BLaER1 (cell line): ENCODE data around the gene EXOSC7.

Source experiments
- H3K27ac ChIP-seq: shearing (Covaris generic); formaldehyde crosslinking; 2 replicates; pipeline ENCODE4 v1.8.1; 2022
- H3K27me3 ChIP-seq: shearing (Covaris generic); formaldehyde crosslinking; 2 replicates; pipeline ENCODE4 v1.8.1; 2022
- H3K36me3 ChIP-seq: shearing (Covaris generic); formaldehyde crosslinking; 2 replicates; pipeline ENCODE4 v1.8.1; 2022
- H3K4me1 ChIP-seq: shearing (Covaris generic); formaldehyde crosslinking; 2 replicates; pipeline ENCODE4 v1.8.1; 2022
- H3K4me2 ChIP-seq: shearing (Covaris generic); formaldehyde crosslinking; 2 replicates; pipeline ENCODE4 v1.8.1; 2022
- H3K4me3 ChIP-seq: shearing (Covaris generic); formaldehyde crosslinking; 2 replicates; pipeline ENCODE4 v1.8.1; 2022
- H3K9ac ChIP-seq: shearing (Covaris generic); formaldehyde crosslinking; 2 replicates; pipeline ENCODE4 v1.8.1; 2022
- H3K9me3 ChIP-seq: shearing (Covaris generic); formaldehyde crosslinking; 2 replicates; pipeline ENCODE4 v1.8.1; 2022
- H4K20me1 ChIP-seq: shearing (Covaris generic); formaldehyde crosslinking; 2 replicates; pipeline ENCODE4 v1.8.1; 2022
- Cebpa-rat ChIP-seq: shearing (Covaris generic); IDR thresholded peaks from 2 replicates; pipeline ENCODE4 v1.8.1; 2022

EXOSC7 gene

DNA sequence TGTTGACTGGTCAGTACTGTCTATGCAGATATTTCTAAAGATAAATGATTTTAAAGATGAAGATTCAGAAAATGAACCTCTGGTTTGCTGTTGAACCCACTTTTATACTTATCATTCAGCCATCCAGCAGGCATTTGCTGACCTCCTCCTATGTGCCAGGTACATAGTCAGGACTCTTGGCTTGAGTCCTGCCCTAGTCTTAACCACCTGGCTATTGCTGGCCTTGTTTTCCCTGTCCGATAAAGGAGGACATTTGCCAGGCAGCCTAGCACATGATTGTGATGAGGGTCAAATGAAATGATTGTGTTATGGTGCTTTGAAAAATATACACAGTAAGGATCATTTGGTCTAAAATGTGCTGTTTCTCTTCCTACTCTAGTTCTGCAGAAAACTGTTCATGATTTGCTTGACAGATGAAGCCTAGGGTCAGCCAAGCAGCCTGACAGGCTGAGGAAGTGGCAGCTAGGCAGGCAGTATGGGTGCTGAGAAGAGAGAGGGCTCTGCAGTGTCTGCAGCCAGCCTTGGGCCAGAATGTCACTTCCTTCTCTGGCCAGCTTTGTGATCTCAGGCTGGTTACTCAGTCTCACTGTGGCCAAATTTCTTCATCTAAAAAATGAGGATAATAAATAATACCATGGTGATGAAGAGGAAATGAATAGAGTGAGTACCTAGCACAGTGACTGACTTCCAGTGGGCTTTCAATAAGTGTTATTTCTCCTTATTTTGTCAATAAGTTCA is 13.8 kb downstream of the EXOSC7 start:
- H4K20me1 ChIP-seq, result peaks cover 75% of the 10 kb centered on the region
- H3K4me2 ChIP-seq, result no peak overlapping the region
- peaks cover 75% of the 10 kb centered on the region for H3K36me3 ChIP-seq
- no peak overlapping the region for H3K27ac ChIP-seq
- H3K9ac ChIP-seq, result no peak overlapping the region
- TF ChIP-seq Cebpa-rat, result no peak
- H3K27me3 ChIP-seq, result no peaks in the 10 kb centered on the region
- H3K4me1 ChIP-seq, result no peaks in the 10 kb centered on the region
- no peaks in the 10 kb centered on the region for H3K9me3 ChIP-seq
- H3K4me3 ChIP-seq, result no peak overlapping the region

DNA sequence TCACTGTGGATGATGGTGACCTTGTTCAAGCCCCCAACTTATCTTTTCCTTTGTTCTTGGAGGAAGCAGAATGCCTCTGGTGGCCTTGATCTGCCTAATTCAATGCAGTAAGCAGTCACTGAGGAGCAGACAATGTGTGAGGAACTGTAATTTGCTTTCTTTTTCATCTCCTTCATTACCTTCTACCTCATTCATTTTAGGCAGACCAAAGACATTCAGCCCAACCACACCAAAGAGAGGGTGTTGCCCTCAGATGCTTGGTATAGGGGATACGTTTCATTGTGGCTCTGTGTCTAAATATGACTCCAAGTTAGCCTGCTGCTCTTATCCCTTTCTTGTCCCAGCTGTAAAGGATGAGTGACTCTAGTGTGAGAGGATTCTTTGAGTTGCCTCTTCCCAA is 15.3 kb downstream of the EXOSC7 start:
- H3K9ac ChIP-seq, result no peak overlapping the region
- no peak for TF ChIP-seq Cebpa-rat
- peaks cover 76% of the 10 kb centered on the region for H4K20me1 ChIP-seq
- no peaks in the 10 kb centered on the region for H3K4me1 ChIP-seq
- H3K27me3 ChIP-seq, result no peaks in the 10 kb centered on the region
- no peak overlapping the region for H3K27ac ChIP-seq
- H3K9me3 ChIP-seq, result no peaks in the 10 kb centered on the region
- H3K36me3 ChIP-seq, result peaks cover 77% of the 10 kb centered on the region
- H3K4me2 ChIP-seq, result no peak overlapping the region
- no peak overlapping the region for H3K4me3 ChIP-seq

DNA sequence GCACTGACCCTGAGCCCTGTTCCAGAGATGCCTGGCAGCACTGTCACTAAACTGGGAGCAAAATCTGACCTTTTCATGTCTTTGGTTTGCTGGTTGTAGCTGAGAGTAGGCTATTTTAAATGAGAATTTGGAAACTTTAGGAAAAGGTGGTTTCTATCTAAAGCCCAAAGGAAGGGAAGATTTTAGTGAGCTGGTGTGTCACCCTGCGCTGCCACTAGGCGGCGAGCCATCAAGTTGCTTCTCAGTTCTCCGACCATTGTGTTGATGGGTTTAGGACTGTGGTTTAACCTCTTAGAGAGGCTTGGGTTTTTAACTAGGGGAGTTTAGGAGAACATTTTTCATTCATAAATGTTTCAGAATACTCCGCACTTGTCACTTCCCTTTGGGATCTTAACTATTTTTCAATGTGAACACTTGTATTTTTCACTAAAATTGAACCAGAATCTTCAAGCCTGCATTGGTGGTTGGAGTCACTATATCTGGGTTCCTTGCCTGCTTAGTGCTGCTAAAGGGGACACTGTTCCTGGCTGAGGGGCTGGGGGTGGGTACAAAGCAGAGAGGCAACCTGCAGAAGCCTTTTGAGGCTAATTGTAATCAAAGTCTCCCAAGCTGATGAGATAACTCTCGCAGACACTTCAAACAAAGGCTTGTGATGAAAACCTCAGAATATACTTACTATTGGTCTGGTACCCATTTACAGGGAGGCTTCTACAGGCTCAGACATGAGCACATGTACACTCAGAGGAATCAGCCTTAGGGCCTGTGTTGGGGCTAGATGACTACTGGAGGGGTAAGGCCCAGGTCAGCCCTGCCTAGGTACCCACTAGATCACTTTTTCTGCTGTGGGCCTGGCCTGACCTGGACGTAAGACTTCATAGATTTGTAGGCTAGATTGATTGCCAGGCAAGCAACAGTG is 16.8 kb downstream of the EXOSC7 start:
- Histone ChIP-seq H3K4me2 (no peak overlapping the region), H3K36me3 (peaks cover 87% of the 10 kb centered on the region), H3K9me3 (no peaks in the 10 kb centered on the region), H3K27ac (no peak overlapping the region), H3K27me3 (no peaks in the 10 kb centered on the region), H4K20me1 (peaks cover 62% of the 10 kb centered on the region), H3K4me1 (no peaks in the 10 kb centered on the region), H3K4me3 (no peak overlapping the region), H3K9ac (no peak overlapping the region)
- no peak for TF ChIP-seq Cebpa-rat

DNA sequence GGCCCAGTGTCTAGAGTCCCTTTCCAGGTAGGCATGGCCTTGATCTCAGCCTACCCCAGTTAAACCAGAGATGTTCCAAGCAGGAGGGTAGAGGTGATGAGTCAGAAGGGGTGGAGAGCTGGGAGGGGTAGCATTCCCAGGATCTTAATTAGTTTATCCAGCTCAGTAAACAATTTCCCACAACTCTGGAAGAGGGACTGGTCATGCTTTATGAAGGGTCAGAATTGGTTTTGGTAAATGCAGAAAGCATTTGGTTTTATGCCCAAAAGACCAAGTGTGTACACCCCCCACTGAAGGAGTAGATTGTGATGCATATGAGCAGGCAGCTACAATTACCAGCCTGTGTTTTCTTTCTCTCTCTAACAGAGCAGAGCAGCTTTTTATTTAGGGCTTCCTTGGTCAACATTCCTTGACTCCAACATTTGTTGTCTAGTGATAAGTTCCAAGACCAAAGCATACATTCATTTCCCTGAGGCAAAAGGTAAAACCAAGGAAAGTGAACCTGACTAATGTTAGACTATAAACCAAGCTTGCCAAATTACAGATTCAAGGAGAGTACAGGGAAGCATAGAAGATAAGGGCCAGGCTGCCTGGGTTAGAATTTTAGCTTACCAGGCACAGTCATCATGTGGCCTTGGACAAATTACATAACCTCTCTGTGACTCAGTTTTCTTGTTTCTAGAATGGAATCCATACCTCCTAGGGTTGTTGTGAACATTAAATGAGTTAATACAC is 17.6 kb downstream of the EXOSC7 start:
- Histone ChIP-seq H3K9ac (no peak overlapping the region), H3K27ac (no peak overlapping the region), H3K4me1 (no peaks in the 10 kb centered on the region), H3K4me2 (no peak overlapping the region), H4K20me1 (peaks cover 54% of the 10 kb centered on the region), H3K4me3 (no peak overlapping the region), H3K9me3 (no peaks in the 10 kb centered on the region), H3K36me3 (peaks cover 96% of the 10 kb centered on the region), H3K27me3 (no peaks in the 10 kb centered on the region)
- no peak for TF ChIP-seq Cebpa-rat

DNA sequence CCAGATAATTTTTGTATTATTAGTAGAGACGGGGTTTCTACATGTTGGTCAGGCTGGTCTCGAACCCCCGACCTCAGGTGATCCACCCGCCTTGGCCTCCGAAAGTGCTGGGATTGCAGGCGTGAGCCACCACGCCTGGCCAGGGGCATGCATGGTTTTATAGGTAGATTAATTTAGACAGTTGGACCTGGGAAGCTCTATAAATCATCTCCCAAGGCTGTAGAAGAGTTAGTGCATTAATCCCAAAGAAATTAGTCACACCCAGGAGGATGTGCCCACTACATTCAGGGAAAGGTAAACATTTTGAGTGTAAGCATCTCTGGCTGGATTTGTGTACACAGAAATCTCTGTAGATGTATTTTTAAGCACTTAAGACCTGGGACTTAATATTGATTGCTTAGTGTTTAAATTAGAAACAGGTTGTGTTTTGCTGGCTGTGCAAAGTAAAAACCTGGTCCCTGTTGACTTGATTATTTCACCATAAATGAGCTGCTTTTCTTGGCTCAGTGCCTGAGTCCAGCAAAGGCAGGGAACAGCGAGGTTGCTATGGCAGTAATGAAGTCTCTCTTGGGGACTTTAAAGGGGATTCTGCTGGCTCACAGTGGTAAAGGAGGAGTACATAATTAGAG is 19.2 kb downstream of the EXOSC7 start:
- H3K4me2 ChIP-seq, result no peak overlapping the region
- H3K4me1 ChIP-seq, result no peaks in the 10 kb centered on the region
- H3K4me3 ChIP-seq, result no peak overlapping the region
- H3K27ac ChIP-seq, result no peak overlapping the region
- no peak overlapping the region for H3K9ac ChIP-seq
- H3K9me3 ChIP-seq, result no peaks in the 10 kb centered on the region
- H3K27me3 ChIP-seq, result no peaks in the 10 kb centered on the region
- no peak for TF ChIP-seq Cebpa-rat
- H4K20me1 ChIP-seq, result peaks cover 38% of the 10 kb centered on the region
- H3K36me3 ChIP-seq, result peaks cover 96% of the 10 kb centered on the region

DNA sequence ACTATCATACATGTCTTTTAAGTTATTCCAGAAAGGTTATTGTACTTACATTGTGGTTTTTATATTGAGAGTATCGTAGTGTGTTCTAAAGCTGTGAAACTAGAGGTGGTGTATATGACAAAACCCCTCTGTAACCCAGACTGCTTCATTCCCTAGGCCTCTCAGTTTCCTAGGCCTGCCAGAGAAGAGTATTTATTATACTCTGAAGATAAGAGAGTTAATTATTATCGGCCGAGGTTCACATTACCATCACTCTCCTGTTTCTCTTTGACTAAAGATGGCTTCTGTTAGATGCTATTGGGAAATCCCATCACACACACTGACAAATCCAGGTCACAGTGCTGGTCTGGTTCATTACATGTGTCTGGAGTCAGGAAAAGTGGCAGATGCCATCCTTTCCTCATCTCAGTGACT is 20.5 kb downstream of the EXOSC7 start:
- no peak overlapping the region for H3K4me3 ChIP-seq
- no peaks in the 10 kb centered on the region for H3K4me1 ChIP-seq
- H3K9ac ChIP-seq, result no peak overlapping the region
- H3K4me2 ChIP-seq, result no peak overlapping the region
- H3K9me3 ChIP-seq, result no peaks in the 10 kb centered on the region
- no peak overlapping the region for H3K27ac ChIP-seq
- H4K20me1 ChIP-seq, result peaks cover 27% of the 10 kb centered on the region
- peaks cover 96% of the 10 kb centered on the region for H3K36me3 ChIP-seq
- no peak for TF ChIP-seq Cebpa-rat
- H3K27me3 ChIP-seq, result no peaks in the 10 kb centered on the region

DNA sequence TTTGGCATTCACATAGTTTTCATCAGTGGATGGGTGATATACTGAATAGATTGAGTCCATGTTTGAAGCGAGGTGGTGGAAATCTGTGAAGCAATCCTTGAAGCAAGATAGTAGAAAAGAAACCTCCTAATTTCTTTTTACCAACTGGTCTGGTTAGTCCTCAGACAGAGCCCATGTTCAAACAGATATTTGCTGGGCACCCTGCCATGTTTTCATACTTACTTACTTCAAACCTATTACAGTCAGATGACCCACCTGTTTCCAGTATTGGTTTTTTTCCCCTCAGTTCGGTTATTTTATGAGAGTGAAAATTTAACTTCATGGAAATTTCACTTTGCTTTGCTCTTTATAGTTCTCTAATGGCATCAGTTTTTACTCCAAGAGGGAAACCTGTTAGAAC is 23.7 kb downstream of the EXOSC7 start:
- no peaks in the 10 kb centered on the region for H3K27me3 ChIP-seq
- TF ChIP-seq Cebpa-rat, result no peak
- H3K4me3 ChIP-seq, result no peak overlapping the region
- H4K20me1 ChIP-seq, result peaks cover 11% of the 10 kb centered on the region
- H3K9ac ChIP-seq, result no peak overlapping the region
- no peak overlapping the region for H3K27ac ChIP-seq
- H3K4me1 ChIP-seq, result no peaks in the 10 kb centered on the region
- H3K9me3 ChIP-seq, result peaks cover 13% of the 10 kb centered on the region
- no peak overlapping the region for H3K4me2 ChIP-seq
- peaks cover 99% of the 10 kb centered on the region for H3K36me3 ChIP-seq

DNA sequence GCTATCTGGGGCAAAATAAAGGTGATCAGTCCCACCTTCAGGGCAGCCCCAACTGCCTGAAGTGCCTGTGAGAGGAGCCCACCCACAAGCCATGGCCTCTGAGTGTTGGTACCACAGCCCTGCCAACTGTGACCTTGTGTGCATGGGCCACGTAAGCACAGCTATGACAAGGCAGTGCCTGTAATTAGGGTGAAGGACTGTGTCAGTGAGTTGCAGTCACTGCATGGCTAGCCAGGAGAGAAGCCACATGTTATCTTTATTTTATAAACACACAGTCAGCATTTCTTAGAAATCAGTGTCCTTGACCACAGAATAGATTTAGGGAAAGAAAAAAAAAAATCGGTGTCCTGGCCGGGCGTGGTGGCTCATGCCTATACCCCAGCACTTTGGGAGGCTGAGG is 24.8 kb downstream of the EXOSC7 start:
- H3K9me3 ChIP-seq, result peaks cover 20% of the 10 kb centered on the region
- no peaks in the 10 kb centered on the region for H3K4me1 ChIP-seq
- no peak overlapping the region for H3K9ac ChIP-seq
- no peak overlapping the region for H3K4me2 ChIP-seq
- no peak overlapping the region for H3K4me3 ChIP-seq
- peaks cover 99% of the 10 kb centered on the region for H3K36me3 ChIP-seq
- no peak overlapping the region for H3K27ac ChIP-seq
- no peak for TF ChIP-seq Cebpa-rat
- H4K20me1 ChIP-seq, result peaks cover 2% of the 10 kb centered on the region
- H3K27me3 ChIP-seq, result no peaks in the 10 kb centered on the region

DNA sequence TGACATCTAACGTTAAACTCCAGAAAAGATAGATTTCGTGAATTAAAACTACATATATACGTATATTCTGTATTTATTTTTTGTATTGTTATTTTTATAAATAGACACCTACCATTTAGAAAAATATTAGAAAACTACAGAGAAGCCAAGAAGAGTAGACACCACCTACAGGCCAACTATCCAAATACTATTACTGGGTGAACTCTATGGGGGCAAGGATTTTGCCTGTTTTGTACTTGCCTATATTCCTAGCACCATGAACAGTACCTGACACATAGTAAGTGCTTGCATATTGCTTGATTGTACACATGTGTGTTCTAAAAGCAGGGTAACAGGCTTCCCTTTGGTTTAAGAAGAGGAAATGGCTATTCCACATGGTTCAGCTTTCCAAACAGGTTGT is 25.7 kb downstream of the EXOSC7 start:
- Histone ChIP-seq H3K27ac (no peak overlapping the region), H3K27me3 (no peaks in the 10 kb centered on the region), H3K4me1 (no peaks in the 10 kb centered on the region), H3K36me3 (peaks cover 95% of the 10 kb centered on the region), H3K4me3 (no peak overlapping the region), H4K20me1 (no peaks in the 10 kb centered on the region), H3K9me3 (peaks cover 20% of the 10 kb centered on the region), H3K9ac (no peak overlapping the region), H3K4me2 (no peak overlapping the region)
- TF ChIP-seq Cebpa-rat, result no peak
